HL-60 (cell line): Measurements from ENCODE around the gene LHX5.

Experiments
- CTCF ChIP-seq: IDR thresholded peaks from one replicate; pipeline ENCODE4 v1.5.1; 2011; ENCODE audit warnings: low read length, control low read depth, inconsistent platforms; ENCODE audit not compliant: insufficient read depth
- POLR2AphosphoS5 ChIP-seq: IDR thresholded peaks from 2 replicates; pipeline ENCODE4 v1.6.1; 2012; ENCODE audit warnings: low read depth

GRCh38 chr12:113463746-113464451 lies 7.8 kb downstream of the LHX5 start:
- TF ChIP-seq CTCF = no peak
- TF ChIP-seq POLR2AphosphoS5 = no peak
